WTC11 (cell line): ENCODE results near the gene RENBP. TPM values are rescaled to one million over a fixed set of nuclear protein-coding genes. Genes with fewer than 3 reads are reported as not detected.
A peak's percentile ranks its signal among the peaks of the same experiment; 100 is the strongest.

Experiments
- ATAC-seq: fragments of 200-7000 bp; cut with Tn5 transposase; 2 replicates; pipeline ENCODE4 v1.10.0; 2021; ENCODE audit warnings: mild to moderate bottlenecking, moderate library complexity
- CTCF ChIA-PET: fragments of 300-600 bp; sonication (Branson Sonifier 250); formaldehyde crosslinking; loops from one replicate; lab custom pipeline; 2021; ENCODE audit warnings: antibody characterized with exemption; lab: Charles Lee
- POLR2A ChIA-PET: fragments of 350-600 bp; sonication (Branson Sonifier 250); formaldehyde crosslinking; loops from one replicate; lab custom pipeline; 2021; ENCODE audit warnings: antibody characterized with exemption; lab: Charles Lee
- DNase-seq: peaks from one replicate; pipeline ENCODE4 v3.0.0; 2021; ENCODE audit warnings: low spot score
- H3K27ac Mint-ChIP-seq: 2 replicates; pipeline ENCODE4 v1.8.0; 2021; ENCODE audit warnings: mixed read lengths
- H3K27me3 Mint-ChIP-seq: 2 replicates; pipeline ENCODE4 v1.8.0; 2021; ENCODE audit warnings: low read depth, mild to moderate bottlenecking, moderate library complexity, mixed read lengths
- H3K36me3 Mint-ChIP-seq: 2 replicates; pipeline ENCODE4 v1.8.0; 2021; ENCODE audit warnings: mixed read lengths
- H3K4me1 Mint-ChIP-seq: 2 replicates; pipeline ENCODE4 v1.8.0; 2022; ENCODE audit warnings: mixed read lengths
- H3K4me3 Mint-ChIP-seq: 2 replicates; pipeline ENCODE4 v1.8.0; 2021; ENCODE audit warnings: mild to moderate bottlenecking, moderate library complexity, mixed read lengths
- H3K9me3 Mint-ChIP-seq: 2 replicates; pipeline ENCODE4 v1.8.0; 2021; ENCODE audit warnings: mixed read lengths
- FOXK1 ChIP-seq: sonication (generic); formaldehyde crosslinking; IDR thresholded peaks from 2 replicates; pipeline ENCODE4 v1.8.0; 2022; ENCODE audit warnings: mild to moderate bottlenecking, moderate library complexity, missing genetic modification reagents
- GTF2I ChIP-seq: fragments of 250-450 bp; sonication (Bioruptor Pico); conservative IDR thresholded peaks from 2 replicates; pipeline ENCODE4 v1.4.0; 2021; ENCODE audit warnings: mild to moderate bottlenecking
- JUN ChIP-seq: sonication (generic); formaldehyde crosslinking; IDR thresholded peaks from 2 replicates; pipeline ENCODE4 v1.8.0; 2023; ENCODE audit warnings: mild to moderate bottlenecking, missing genetic modification reagents
- NFE2L1 ChIP-seq: sonication (generic); formaldehyde crosslinking; IDR thresholded peaks from 2 replicates; pipeline ENCODE4 v1.8.1; 2023; ENCODE audit warnings: missing genetic modification reagents
- OVOL2 ChIP-seq: fragments of 250-450 bp; sonication (Bioruptor Pico); IDR thresholded peaks from 2 replicates; pipeline ENCODE4 v1.9.0; 2021; ENCODE audit warnings: mild to moderate bottlenecking, borderline replicate concordance
- RELA ChIP-seq: sonication (generic); formaldehyde crosslinking; IDR thresholded peaks from 2 replicates; pipeline ENCODE4 v1.8.1; 2022; ENCODE audit warnings: missing genetic modification reagents, mild to moderate bottlenecking, borderline replicate concordance
- SP1 ChIP-seq: sonication (generic); formaldehyde crosslinking; conservative IDR thresholded peaks from 2 replicates; pipeline ENCODE4 v1.8.1; 2022; ENCODE audit warnings: missing genetic modification reagents
- TEAD1 ChIP-seq: sonication (generic); formaldehyde crosslinking; IDR thresholded peaks from 2 replicates; pipeline ENCODE4 v1.8.0; 2022; ENCODE audit warnings: mild to moderate bottlenecking, missing genetic modification reagents
- ZBTB21 ChIP-seq: sonication (generic); formaldehyde crosslinking; IDR thresholded peaks from 2 replicates; pipeline ENCODE4 v1.8.1; 2023; ENCODE audit warnings: mild to moderate bottlenecking, missing genetic modification reagents, borderline replicate concordance
- ZNF121 ChIP-seq: sonication (generic); formaldehyde crosslinking; IDR thresholded peaks from 2 replicates; pipeline ENCODE4 v1.8.0; 2023; ENCODE audit warnings: missing genetic modification reagents
- total RNA-seq: library from RNA; stranded (reverse); gene quantifications from 3 replicates; pipeline ENCODE4 v1.2.3, GENCODE V29; 2021
- TF ChIP-seq, protein P1 (sequence below): sonication (generic); formaldehyde crosslinking; IDR thresholded peaks from 2 replicates; pipeline ENCODE4 v1.8.1; 2023; ENCODE audit warnings: mild to moderate bottlenecking, missing genetic modification reagents
- TF ChIP-seq, protein P2 (sequence below): sonication (generic); formaldehyde crosslinking; IDR thresholded peaks from 2 replicates; pipeline ENCODE4 v1.8.1; 2023; ENCODE audit warnings: mild to moderate bottlenecking, missing genetic modification reagents, moderate library complexity
- TF ChIP-seq, protein P3 (sequence below): sonication (generic); formaldehyde crosslinking; IDR thresholded peaks from 2 replicates; pipeline ENCODE4 v1.8.0; 2022; ENCODE audit warnings: mild to moderate bottlenecking, missing genetic modification reagents
- TF ChIP-seq, protein P4 (sequence below): sonication (generic); formaldehyde crosslinking; IDR thresholded peaks from 2 replicates; pipeline ENCODE4 v1.8.0; 2023; ENCODE audit warnings: missing genetic modification reagents

Gene RENBP
- total RNA-seq, 1 experiment from 2014 or later = 14.0 TPM

DNA sequence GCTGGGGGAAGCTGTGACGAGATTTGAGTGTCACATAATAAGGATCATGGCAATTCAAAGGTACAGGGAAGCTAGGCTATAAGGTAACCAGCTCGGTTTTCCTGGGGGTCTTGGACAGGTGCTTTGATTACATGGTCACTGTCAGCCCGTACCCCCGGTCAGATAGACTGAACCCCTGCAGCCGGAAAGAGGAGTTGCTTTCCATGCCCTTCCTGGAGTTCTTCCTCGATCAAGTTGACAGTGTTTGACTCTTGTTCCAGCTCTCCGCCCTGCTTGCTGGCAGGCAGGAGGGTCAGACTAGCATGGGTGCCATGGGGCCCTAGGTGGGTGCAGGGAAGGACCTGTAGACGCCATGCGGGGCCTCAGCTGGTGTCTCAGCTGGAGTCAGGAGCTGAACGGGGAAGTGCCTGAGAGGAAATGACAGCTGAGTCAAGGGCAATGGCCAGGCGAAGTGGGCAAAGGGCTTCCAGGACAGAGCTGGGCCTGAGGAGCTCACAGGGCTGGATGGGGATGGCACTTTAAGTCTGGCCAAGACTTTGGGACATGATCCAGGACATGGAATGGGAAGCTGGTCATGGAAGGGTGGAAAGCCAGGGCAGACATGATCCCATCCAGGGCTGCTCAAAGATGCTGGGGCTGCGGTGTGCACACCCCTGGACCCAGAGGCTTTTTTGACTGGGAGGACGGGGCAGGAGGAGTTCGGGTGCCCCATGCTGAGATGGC is 29.7 kb upstream of the RENBP start (continued):
- TF ChIP-seq, protein P1, sequence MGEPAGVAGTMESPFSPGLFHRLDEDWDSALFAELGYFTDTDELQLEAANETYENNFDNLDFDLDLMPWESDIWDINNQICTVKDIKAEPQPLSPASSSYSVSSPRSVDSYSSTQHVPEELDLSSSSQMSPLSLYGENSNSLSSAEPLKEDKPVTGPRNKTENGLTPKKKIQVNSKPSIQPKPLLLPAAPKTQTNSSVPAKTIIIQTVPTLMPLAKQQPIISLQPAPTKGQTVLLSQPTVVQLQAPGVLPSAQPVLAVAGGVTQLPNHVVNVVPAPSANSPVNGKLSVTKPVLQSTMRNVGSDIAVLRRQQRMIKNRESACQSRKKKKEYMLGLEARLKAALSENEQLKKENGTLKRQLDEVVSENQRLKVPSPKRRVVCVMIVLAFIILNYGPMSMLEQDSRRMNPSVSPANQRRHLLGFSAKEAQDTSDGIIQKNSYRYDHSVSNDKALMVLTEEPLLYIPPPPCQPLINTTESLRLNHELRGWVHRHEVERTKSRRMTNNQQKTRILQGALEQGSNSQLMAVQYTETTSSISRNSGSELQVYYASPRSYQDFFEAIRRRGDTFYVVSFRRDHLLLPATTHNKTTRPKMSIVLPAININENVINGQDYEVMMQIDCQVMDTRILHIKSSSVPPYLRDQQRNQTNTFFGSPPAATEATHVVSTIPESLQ (CRISPR knock-in tag) = no peak
- TF ChIP-seq, protein P2, sequence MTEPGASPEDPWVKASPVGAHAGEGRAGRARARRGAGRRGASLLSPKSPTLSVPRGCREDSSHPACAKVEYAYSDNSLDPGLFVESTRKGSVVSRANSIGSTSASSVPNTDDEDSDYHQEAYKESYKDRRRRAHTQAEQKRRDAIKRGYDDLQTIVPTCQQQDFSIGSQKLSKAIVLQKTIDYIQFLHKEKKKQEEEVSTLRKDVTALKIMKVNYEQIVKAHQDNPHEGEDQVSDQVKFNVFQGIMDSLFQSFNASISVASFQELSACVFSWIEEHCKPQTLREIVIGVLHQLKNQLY (CRISPR knock-in tag) = no peak
- no peak for TF ChIP-seq ZBTB21 (CRISPR knock-in tag)
- TF ChIP-seq GTF2I (CRISPR knock-in tag) = no peak
- TF ChIP-seq NFE2L1 = no peak
- TF ChIP-seq JUN (CRISPR knock-in tag) = no peak
- no peak for TF ChIP-seq FOXK1
- no peak for TF ChIP-seq TEAD1

DNA sequence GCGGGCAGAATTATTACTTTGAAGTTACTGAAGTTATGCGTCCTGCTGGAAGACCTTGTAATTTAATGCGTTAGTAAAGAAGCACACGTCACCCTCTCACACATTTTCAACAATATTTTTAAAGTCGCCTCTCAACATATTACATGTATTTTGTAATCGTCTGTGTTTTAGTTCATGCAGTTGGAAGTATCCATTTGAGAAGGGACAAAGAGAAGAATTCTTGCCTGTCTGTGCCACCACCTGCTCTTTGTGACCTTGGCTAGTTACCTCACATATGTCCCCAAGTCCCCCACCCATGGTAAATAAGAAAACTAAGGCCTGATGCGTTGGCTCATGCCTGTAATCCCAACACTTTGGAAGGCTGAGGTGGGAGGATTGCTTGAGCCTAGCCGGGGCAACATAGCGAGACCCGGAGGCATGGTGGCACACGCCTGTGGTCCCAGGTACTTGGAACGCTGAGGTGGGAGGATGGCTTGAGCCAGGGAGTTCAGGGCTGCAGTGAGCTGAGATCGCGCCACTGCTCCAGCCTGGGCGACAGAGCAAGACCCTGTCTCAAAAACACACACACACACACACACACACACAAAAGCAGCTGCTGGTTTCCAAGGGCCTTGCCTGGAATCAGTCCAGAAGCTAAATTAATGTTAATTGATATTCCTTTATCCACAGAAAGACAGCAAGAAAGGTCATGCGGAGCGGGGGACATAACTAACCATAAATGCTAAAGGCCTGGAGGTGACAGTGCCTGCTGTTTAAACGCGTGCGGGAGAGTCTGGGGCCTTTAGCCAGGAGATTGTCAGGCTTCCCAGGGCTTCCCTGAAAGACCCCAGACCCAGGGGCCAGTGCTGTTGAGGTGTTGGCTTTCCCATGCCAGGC is 28.9 kb upstream of the RENBP start:
- peak overlapping the region; percentile 96 for H3K27ac Mint-ChIP-seq
- ATAC-seq (no peak), DNase-seq (no peak)
- H3K4me3 Mint-ChIP-seq = peak overlapping the region; percentile 85
- ChIA-PET CTCF (interaction anchor here (1.1 kb wide), 2 partner anchors 40 to 335 kb away, joined by 3 to 4 read pairs; no protein-coding TSS in a partner anchor), POLR2A (interaction anchor here (1.5 kb wide), 1 partner anchor 39 kb away, joined by 4 read pairs; no protein-coding TSS in a partner anchor)
- H3K36me3 Mint-ChIP-seq = no peaks in the 10 kb centered on the region; the same call in 1 of the 2 replicates
- H3K4me1 Mint-ChIP-seq = peaks cover 11% of the 10 kb centered on the region
- TF ChIP-seq ZNF121 (CRISPR knock-in tag) = peak; percentile 99
- TF ChIP-seq, protein P3, sequence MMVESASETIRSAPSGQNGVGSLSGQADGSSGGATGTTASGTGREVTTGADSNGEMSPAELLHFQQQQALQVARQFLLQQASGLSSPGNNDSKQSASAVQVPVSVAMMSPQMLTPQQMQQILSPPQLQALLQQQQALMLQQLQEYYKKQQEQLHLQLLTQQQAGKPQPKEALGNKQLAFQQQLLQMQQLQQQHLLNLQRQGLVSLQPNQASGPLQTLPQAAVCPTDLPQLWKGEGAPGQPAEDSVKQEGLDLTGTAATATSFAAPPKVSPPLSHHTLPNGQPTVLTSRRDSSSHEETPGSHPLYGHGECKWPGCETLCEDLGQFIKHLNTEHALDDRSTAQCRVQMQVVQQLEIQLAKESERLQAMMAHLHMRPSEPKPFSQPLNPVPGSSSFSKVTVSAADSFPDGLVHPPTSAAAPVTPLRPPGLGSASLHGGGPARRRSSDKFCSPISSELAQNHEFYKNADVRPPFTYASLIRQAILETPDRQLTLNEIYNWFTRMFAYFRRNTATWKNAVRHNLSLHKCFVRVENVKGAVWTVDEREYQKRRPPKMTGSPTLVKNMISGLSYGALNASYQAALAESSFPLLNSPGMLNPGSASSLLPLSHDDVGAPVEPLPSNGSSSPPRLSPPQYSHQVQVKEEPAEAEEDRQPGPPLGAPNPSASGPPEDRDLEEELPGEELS (CRISPR knock-in tag) = no peak
- no peaks in the 10 kb centered on the region for H3K9me3 Mint-ChIP-seq
- no peaks in the 10 kb centered on the region for H3K27me3 Mint-ChIP-seq

DNA sequence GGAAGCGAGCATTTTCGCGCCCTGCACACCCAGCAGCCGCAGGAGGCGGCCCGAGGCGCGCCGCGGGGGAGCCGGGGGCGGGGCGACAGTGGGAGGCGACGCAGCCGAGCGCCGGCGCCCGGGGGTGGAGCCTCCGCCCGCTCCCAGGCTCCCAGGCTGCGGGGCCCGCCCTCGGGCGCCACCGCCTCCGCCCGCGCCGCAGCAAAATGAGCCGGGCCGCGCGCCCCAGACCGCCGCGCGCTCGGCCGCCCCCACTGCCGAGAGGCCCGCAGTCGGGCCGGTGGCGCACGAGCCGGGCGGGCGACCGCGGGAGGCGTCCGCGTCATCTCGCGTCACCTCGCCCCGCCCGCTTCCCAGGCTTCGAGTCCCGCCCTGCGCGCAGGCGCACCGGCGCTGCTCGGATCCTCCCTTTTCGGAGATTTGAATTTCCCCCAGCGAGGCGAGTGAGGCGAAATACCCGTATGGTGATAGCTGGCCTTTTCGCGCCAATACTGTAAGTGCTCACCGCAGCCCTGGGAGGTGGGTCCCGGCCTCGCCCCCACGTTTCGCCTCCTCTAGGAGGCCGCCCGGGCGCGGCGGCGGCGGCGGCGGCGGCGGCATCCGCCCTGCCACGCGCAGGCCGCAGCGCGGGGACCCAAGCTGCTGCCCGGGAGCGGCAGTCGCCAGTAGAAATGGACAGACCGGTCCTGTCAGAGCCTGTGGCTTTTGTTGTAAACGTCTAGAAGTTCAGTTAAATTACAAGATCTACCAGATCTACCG is 28.1 kb upstream of the RENBP start, which contains the start of gene TMEM187:
Gene TMEM187, plus strand, starts transcription at position 387 of the 759 bp plus-strand sequence. CDS start 9,309 bp downstream, outside the sequence.
- POLR2A ChIA-PET = interaction anchor here (0.6 to 1.5 kb wide), 2 partner anchors 40 to 351 kb away, joined by 3 to 4 read pairs; no protein-coding TSS in a partner anchor
- H3K4me1 Mint-ChIP-seq = peaks cover 20% of the 10 kb centered on the region
- no peaks in the 10 kb centered on the region for H3K9me3 Mint-ChIP-seq
- peak within 1 kb of the TSS; percentile 100 for H3K4me3 Mint-ChIP-seq
- TF ChIP-seq GTF2I (CRISPR knock-in tag) (no peak), RELA (no peak), OVOL2 (CRISPR knock-in tag) (no peak), SP1 (CRISPR knock-in tag) (0 out of 2 replicates have a peak, but pooled peaks have one; percentile 10)
- TF ChIP-seq, protein P4, sequence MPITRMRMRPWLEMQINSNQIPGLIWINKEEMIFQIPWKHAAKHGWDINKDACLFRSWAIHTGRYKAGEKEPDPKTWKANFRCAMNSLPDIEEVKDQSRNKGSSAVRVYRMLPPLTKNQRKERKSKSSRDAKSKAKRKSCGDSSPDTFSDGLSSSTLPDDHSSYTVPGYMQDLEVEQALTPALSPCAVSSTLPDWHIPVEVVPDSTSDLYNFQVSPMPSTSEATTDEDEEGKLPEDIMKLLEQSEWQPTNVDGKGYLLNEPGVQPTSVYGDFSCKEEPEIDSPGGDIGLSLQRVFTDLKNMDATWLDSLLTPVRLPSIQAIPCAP (CRISPR knock-in tag) = no peak
- DNase-seq = peak; percentile 82
- H3K27ac Mint-ChIP-seq = peak within 1 kb of the TSS; percentile 100
- H3K36me3 Mint-ChIP-seq = no peaks in the 10 kb centered on the region; the same call in 1 of the 2 replicates
- CTCF ChIA-PET = no interaction called here
- no peaks in the 10 kb centered on the region for H3K27me3 Mint-ChIP-seq
- ATAC-seq = peak; percentile 44
